Stimulated activated CD4-positive, alpha-beta T cell treated with anti-CD3 and anti-CD28 coated beads, Interleukin-4, amount 100 ng/mL, for 24 hours (primary cell): ENCODE data around the gene KCNIP3.
"Not testable (repeated sequence)": the region's sequence is repeated elsewhere in the genome, so short reads cannot be mapped to it uniquely, and the experiment has no call there.

Experiments
- DNase-seq: peaks from one replicate; pipeline ENCODE4 v3.0.0-alpha.2; 2020

The KCNIP3 gene

GRCh38 chr2:95387358-95387757, 90.2 kb downstream of the KCNIP3 start:
- no peak for DNase-seq

- no peak for DNase-seq
Measured at GRCh38 chr2:95388091-95388692, 91.0 kb downstream of the KCNIP3 start.

- no peak for DNase-seq
Measured at GRCh38 chr2:95388856-95389244, 91.7 kb downstream of the KCNIP3 start.

- DNase-seq, result peak; percentile 39
Measured at GRCh38 chr2:95389245-95390119, 92.3 kb downstream of the KCNIP3 start.

- DNase-seq, result no peak
Measured at GRCh38 chr2:95390272-95390880, 93.2 kb downstream of the KCNIP3 start.

GRCh38 chr2:95390881-95391321, 93.8 kb downstream of the KCNIP3 start:
- no peak for DNase-seq

GRCh38 chr2:95391641-95392310, 94.6 kb downstream of the KCNIP3 start:
- no peak for DNase-seq

GRCh38 chr2:95392320-95392719, 95.2 kb downstream of the KCNIP3 start:
- DNase-seq, result no peak

- DNase-seq, result no peak
Measured at GRCh38 chr2:95392730-95393455, 95.7 kb downstream of the KCNIP3 start.

- no peak for DNase-seq
Measured at GRCh38 chr2:95393901-95394300, 96.8 kb downstream of the KCNIP3 start.

- DNase-seq, result no peak
Measured at GRCh38 chr2:95399061-95399460, 101.9 kb downstream of the KCNIP3 start.

GRCh38 chr2:95401480-95401879, 104.3 kb downstream of the KCNIP3 start:
- DNase-seq, result no peak

GRCh38 chr2:95402004-95402369, 104.8 kb downstream of the KCNIP3 start:
- DNase-seq, result not testable (repeated sequence)

GRCh38 chr2:95402370-95403203, 105.4 kb downstream of the KCNIP3 start, which contains the start of gene FAHD2A:
Gene FAHD2A, plus strand, starts transcription at chr2:95402708. Its CDS starts 2,851 bp downstream, at chr2:95405559.
- peak; percentile 95 for DNase-seq

- peak; percentile 37 for DNase-seq
Measured at GRCh38 chr2:95403204-95403721, 106.1 kb downstream of the KCNIP3 start.

GRCh38 chr2:95403824-95404223, 106.7 kb downstream of the KCNIP3 start:
- DNase-seq, result not testable (repeated sequence)

GRCh38 chr2:95404676-95405075, 107.5 kb downstream of the KCNIP3 start:
- not testable (repeated sequence) for DNase-seq

GRCh38 chr2:95411239-95411638, 114.1 kb downstream of the KCNIP3 start:
- DNase-seq, result not testable (repeated sequence)

- peak; percentile 63 for DNase-seq
Measured at GRCh38 chr2:95414015-95414594, 117.0 kb downstream of the KCNIP3 start.

- DNase-seq, result not testable (repeated sequence)
Measured at GRCh38 chr2:95415138-95415537, 118.0 kb downstream of the KCNIP3 start.

- not testable (repeated sequence) for DNase-seq
Measured at GRCh38 chr2:95415561-95415960, 118.4 kb downstream of the KCNIP3 start.
